ENCODE measurements around the gene TM4SF18.
"Not testable (repeated sequence)": the region's sequence is repeated elsewhere in the genome, so short reads cannot be mapped to it uniquely, and the experiment has no call there.

Gene TM4SF18

GRCh38 chr3:149339931-149340309, 6.5 kb upstream of the TM4SF18 start:
- Histone ChIP-seq H3K27me3 (replicated peaks; ENCODE audit: control insufficient read depth, insufficient read depth, low read length) (no peaks in the 10 kb centered on the region; the same call in 1 of the 2 replicates), H3K4me3 (replicated peaks; ENCODE audit: low read depth, low read length) (no peak overlapping the region), H3K36me3 (ENCODE audit: control insufficient read depth, insufficient read depth, low read length) (no peaks in the 10 kb centered on the region)
- no peak for DNase-seq (ENCODE audit: extremely low read depth, insufficient read length)
- TF ChIP-seq CTCF (IDR thresholded peaks at IDR 0.05; ENCODE audit: insufficient read depth, low read length, poor library complexity, severe bottlenecking) = no peak

- H3K27me3 ChIP-seq (replicated peaks; ENCODE audit: control insufficient read depth, insufficient read depth, low read length); H3K4me3 ChIP-seq (replicated peaks; ENCODE audit: low read depth, low read length); DNase-seq (ENCODE audit: extremely low read depth, insufficient read length); H3K36me3 ChIP-seq (ENCODE audit: control insufficient read depth, insufficient read depth, low read length): not testable (repeated sequence)
Measured at GRCh38 chr3:149337486-149337885, 4.0 kb upstream of the TM4SF18 start.

GRCh38 chr3:149336925-149337324, 3.5 kb upstream of the TM4SF18 start:
- TF ChIP-seq CTCF (IDR thresholded peaks at IDR 0.05; ENCODE audit: insufficient read depth, low read length, poor library complexity, severe bottlenecking) = no peak
- no peak for DNase-seq (ENCODE audit: extremely low read depth, insufficient read length)
- no peak overlapping the region for H3K4me3 ChIP-seq (replicated peaks; ENCODE audit: low read depth, low read length)
- H3K27me3 ChIP-seq (replicated peaks; ENCODE audit: control insufficient read depth, insufficient read depth, low read length) = no peaks in the 10 kb centered on the region; the same call in 1 of the 2 replicates
- H3K36me3 ChIP-seq (ENCODE audit: control insufficient read depth, insufficient read depth, low read length) = no peaks in the 10 kb centered on the region

GRCh38 chr3:149332771-149333170, 665 bp downstream of the TM4SF18 start:
- no peak for TF ChIP-seq CTCF (IDR thresholded peaks at IDR 0.05; ENCODE audit: insufficient read depth, low read length, poor library complexity, severe bottlenecking)
- Histone ChIP-seq H3K36me3 (ENCODE audit: control insufficient read depth, insufficient read depth, low read length) (no peaks in the 10 kb centered on the region), H3K4me3 (replicated peaks; ENCODE audit: low read depth, low read length) (no peak overlapping the region)

GRCh38 chr3:149332227-149332765, 1.1 kb downstream of the TM4SF18 start:
- Histone ChIP-seq H3K4me3 (replicated peaks; ENCODE audit: low read depth, low read length) (no peak overlapping the region), H3K36me3 (ENCODE audit: control insufficient read depth, insufficient read depth, low read length) (no peaks in the 10 kb centered on the region)
- no peak for DNase-seq (ENCODE audit: extremely low read depth, insufficient read length)

More at GRCh38 chr3:149332771-149333170, 665 bp downstream of the TM4SF18 start:
- H3K27me3 ChIP-seq (replicated peaks; ENCODE audit: control insufficient read depth, insufficient read depth, low read length) = no peaks in the 10 kb centered on the region; the same call in 1 of the 2 replicates
- DNase-seq (ENCODE audit: extremely low read depth, insufficient read length) = no peak

GRCh38 chr3:149331396-149331795, 2.0 kb downstream of the TM4SF18 start:
- Histone ChIP-seq H3K36me3 (ENCODE audit: control insufficient read depth, insufficient read depth, low read length) (no peaks in the 10 kb centered on the region), H3K4me3 (replicated peaks; ENCODE audit: low read depth, low read length) (no peak overlapping the region), H3K27me3 (replicated peaks; ENCODE audit: control insufficient read depth, insufficient read depth, low read length) (no peaks in the 10 kb centered on the region; the same call in 1 of the 2 replicates)
- TF ChIP-seq CTCF (IDR thresholded peaks at IDR 0.05; ENCODE audit: insufficient read depth, low read length, poor library complexity, severe bottlenecking) = no peak
- no peak for DNase-seq (ENCODE audit: extremely low read depth, insufficient read length)

More at GRCh38 chr3:149332227-149332765, 1.1 kb downstream of the TM4SF18 start:
- no peak for TF ChIP-seq CTCF (IDR thresholded peaks at IDR 0.05; ENCODE audit: insufficient read depth, low read length, poor library complexity, severe bottlenecking)
- no peaks in the 10 kb centered on the region; the same call in 1 of the 2 replicates for H3K27me3 ChIP-seq (replicated peaks; ENCODE audit: control insufficient read depth, insufficient read depth, low read length)

All from GM06990 (cell line).